PFSK-1 (cell line): ENCODE measurements around the gene HSPA2.

ENCODE experiments used
- FOXP2 ChIP-seq: optimal IDR thresholded peaks from 2 replicates; pipeline ENCODE3; 2011; ENCODE audit warnings: borderline replicate concordance, control low read depth, inconsistent platforms; ENCODE audit not compliant: insufficient read depth; ENCODE audit errors: extremely low read length, extremely low read depth
- POLR2AphosphoS5 ChIP-seq: IDR thresholded peaks from 2 replicates; pipeline ENCODE4 v1.6.1; 2012; ENCODE audit warnings: low read depth, mild to moderate bottlenecking, control low read depth, low read length, moderate library complexity
- SIN3A ChIP-seq: IDR thresholded peaks from 2 replicates; pipeline ENCODE4 v1.6.1; 2012; ENCODE audit warnings: mild to moderate bottlenecking, low read length, moderate library complexity, borderline replicate concordance; ENCODE audit not compliant: insufficient read depth
- TAF1 ChIP-seq: IDR thresholded peaks from 2 replicates; pipeline ENCODE4 v1.6.1; 2012; ENCODE audit warnings: low read length, control low read depth, borderline replicate concordance; ENCODE audit not compliant: insufficient read depth
- TF ChIP-seq, protein P1 (sequence below), 2 experiments: IDR thresholded peaks; 2 replicates each; pipeline versions ENCODE4 v1.6.1 to v1.8.0; 2011 to 2012; ENCODE audit warnings: low read depth in 2 of 2, low read length in 2 of 2, control low read depth in 1 of 2, inconsistent platforms in 1 of 2, mild to moderate bottlenecking in 1 of 2, moderate library complexity in 1 of 2; ENCODE audit not compliant: insufficient read depth in 1 of 2

HSPA2 gene

GRCh38 chr14:64509036-64509435, 31.5 kb upstream of the HSPA2 start:
- no peak for TF ChIP-seq TAF1
- no peak for TF ChIP-seq POLR2AphosphoS5
- no peak for TF ChIP-seq FOXP2
- TF ChIP-seq SIN3A, result no peak
- TF ChIP-seq, protein P1, sequence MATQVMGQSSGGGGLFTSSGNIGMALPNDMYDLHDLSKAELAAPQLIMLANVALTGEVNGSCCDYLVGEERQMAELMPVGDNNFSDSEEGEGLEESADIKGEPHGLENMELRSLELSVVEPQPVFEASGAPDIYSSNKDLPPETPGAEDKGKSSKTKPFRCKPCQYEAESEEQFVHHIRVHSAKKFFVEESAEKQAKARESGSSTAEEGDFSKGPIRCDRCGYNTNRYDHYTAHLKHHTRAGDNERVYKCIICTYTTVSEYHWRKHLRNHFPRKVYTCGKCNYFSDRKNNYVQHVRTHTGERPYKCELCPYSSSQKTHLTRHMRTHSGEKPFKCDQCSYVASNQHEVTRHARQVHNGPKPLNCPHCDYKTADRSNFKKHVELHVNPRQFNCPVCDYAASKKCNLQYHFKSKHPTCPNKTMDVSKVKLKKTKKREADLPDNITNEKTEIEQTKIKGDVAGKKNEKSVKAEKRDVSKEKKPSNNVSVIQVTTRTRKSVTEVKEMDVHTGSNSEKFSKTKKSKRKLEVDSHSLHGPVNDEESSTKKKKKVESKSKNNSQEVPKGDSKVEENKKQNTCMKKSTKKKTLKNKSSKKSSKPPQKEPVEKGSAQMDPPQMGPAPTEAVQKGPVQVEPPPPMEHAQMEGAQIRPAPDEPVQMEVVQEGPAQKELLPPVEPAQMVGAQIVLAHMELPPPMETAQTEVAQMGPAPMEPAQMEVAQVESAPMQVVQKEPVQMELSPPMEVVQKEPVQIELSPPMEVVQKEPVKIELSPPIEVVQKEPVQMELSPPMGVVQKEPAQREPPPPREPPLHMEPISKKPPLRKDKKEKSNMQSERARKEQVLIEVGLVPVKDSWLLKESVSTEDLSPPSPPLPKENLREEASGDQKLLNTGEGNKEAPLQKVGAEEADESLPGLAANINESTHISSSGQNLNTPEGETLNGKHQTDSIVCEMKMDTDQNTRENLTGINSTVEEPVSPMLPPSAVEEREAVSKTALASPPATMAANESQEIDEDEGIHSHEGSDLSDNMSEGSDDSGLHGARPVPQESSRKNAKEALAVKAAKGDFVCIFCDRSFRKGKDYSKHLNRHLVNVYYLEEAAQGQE (IDR thresholded peaks at IDR 0.05; ENCODE audit: insufficient read depth in 1 of 2, low read depth in 2 of 2, low read length in 2 of 2), result no peak

DNA sequence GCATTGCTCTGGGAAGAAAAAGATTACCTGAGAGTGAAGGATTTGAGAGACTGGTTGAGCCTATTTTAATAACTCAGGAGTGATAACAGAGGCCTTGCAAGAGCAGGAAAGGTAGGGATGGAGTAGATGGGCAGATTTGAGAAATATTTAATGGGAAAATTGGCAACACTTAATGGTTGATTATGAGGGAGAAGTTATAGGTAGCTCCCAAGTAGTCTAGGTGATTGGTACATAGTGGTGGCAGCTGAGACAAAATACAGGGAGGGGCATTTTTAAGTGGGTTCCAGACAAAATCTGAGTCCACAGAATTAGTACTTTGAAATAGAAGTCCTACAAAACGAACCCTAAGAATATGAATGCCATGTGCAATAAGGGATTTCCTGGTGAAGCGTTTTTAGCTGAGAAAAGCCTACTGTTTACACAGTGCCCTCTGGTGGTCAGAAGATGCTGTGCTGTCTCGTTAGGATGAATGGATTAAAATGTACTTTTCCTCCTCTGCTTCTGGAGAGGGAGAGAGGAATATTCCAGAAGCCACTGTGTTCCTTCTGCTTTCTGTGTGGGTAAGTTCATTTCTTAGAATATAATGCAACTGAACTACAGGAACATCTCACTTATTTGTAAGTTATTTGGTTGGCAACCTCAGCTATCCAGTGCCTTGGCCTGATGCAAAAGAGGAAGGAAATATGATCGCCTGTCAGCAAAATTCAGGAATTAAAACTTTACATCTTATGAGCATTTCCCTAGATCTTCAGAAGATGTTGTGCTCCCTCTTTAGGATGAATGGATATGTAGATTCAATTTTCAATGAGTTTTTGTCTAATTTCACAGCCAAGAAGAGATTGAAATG, 29.5 kb upstream of the HSPA2 start:
- TF ChIP-seq POLR2AphosphoS5, result no peak
- TF ChIP-seq, protein P1 (IDR thresholded peaks at IDR 0.05; ENCODE audit: insufficient read depth in 1 of 2, low read depth in 2 of 2, low read length in 2 of 2), result no peak
- TF ChIP-seq FOXP2, result no peak
- no peak for TF ChIP-seq TAF1
- no peak for TF ChIP-seq SIN3A

GRCh38 chr14:64513271-64513670, 27.3 kb upstream of the HSPA2 start:
- no peak for TF ChIP-seq FOXP2
- TF ChIP-seq, protein P1 (IDR thresholded peaks at IDR 0.05; ENCODE audit: insufficient read depth in 1 of 2, low read depth in 2 of 2, low read length in 2 of 2), result no peak
- TF ChIP-seq SIN3A, result no peak
- no peak for TF ChIP-seq POLR2AphosphoS5
- no peak for TF ChIP-seq TAF1

GRCh38 chr14:64515053-64515452, 25.5 kb upstream of the HSPA2 start:
- TF ChIP-seq POLR2AphosphoS5, result no peak
- TF ChIP-seq, protein P1 (IDR thresholded peaks at IDR 0.05; ENCODE audit: insufficient read depth in 1 of 2, low read depth in 2 of 2, low read length in 2 of 2), result no peak
- no peak for TF ChIP-seq SIN3A
- TF ChIP-seq FOXP2, result no peak
- TF ChIP-seq TAF1, result no peak
